Suppressor macrophage treated with lipopolysaccharide for 4 hours (primary cell): ENCODE measurements around the gene FBXL2.

Experiments
- DNase-seq: peaks from one replicate; pipeline ENCODE4 v3.0.0-alpha.2; 2020

Gene FBXL2

GRCh38 chr3:33277193-33277882, at the start of gene FBXL2:
FBXL2 (plus strand) TSS chr3:33277442; CDS start chr3:33277513, 71 bp downstream.
- DNase-seq, result peak; percentile 47

- DNase-seq, result no peak
Observed at GRCh38 chr3:33229066-33229465, 48.2 kb upstream of the FBXL2 start.

- no peak for DNase-seq
Observed at GRCh38 chr3:33229947-33230346, 47.3 kb upstream of the FBXL2 start.

- DNase-seq, result no peak
Observed at GRCh38 chr3:33231756-33232465, 45.3 kb upstream of the FBXL2 start.

GRCh38 chr3:33233884-33234283, 43.4 kb upstream of the FBXL2 start:
- no peak for DNase-seq

- no peak for DNase-seq
Observed at GRCh38 chr3:33236005-33236404, 41.2 kb upstream of the FBXL2 start.

- no peak for DNase-seq
Observed at GRCh38 chr3:33237439-33237838, 39.8 kb upstream of the FBXL2 start.

- DNase-seq, result no peak
Observed at GRCh38 chr3:33238923-33239322, 38.3 kb upstream of the FBXL2 start.

- DNase-seq, result no peak
Observed at GRCh38 chr3:33240261-33240660, 37.0 kb upstream of the FBXL2 start.

GRCh38 chr3:33246786-33247185, 30.5 kb upstream of the FBXL2 start:
- DNase-seq, result no peak

GRCh38 chr3:33250712-33251111, 26.5 kb upstream of the FBXL2 start:
- no peak for DNase-seq

GRCh38 chr3:33256249-33256648, 21.0 kb upstream of the FBXL2 start:
- DNase-seq, result no peak

- no peak for DNase-seq
Observed at GRCh38 chr3:33260104-33260503, 17.1 kb upstream of the FBXL2 start.

- no peak for DNase-seq
Observed at GRCh38 chr3:33269385-33269784, 7.9 kb upstream of the FBXL2 start.

GRCh38 chr3:33271324-33271723, 5.9 kb upstream of the FBXL2 start:
- no peak for DNase-seq

- DNase-seq, result no peak
Observed at GRCh38 chr3:33273628-33274027, 3.6 kb upstream of the FBXL2 start.

- DNase-seq, result no peak
Observed at GRCh38 chr3:33278163-33278562, 921 bp downstream of the FBXL2 start.

GRCh38 chr3:33287672-33288282, 10.5 kb downstream of the FBXL2 start:
- no peak for DNase-seq

- no peak for DNase-seq
Observed at GRCh38 chr3:33299395-33300081, 22.3 kb downstream of the FBXL2 start.

GRCh38 chr3:33312361-33312760, 35.1 kb downstream of the FBXL2 start:
- no peak for DNase-seq

- DNase-seq, result no peak
Observed at GRCh38 chr3:33313331-33313730, 36.1 kb downstream of the FBXL2 start.

GRCh38 chr3:33314993-33315392, 37.8 kb downstream of the FBXL2 start:
- DNase-seq, result no peak

GRCh38 chr3:33315826-33316225, 38.6 kb downstream of the FBXL2 start:
- no peak for DNase-seq
